H1 (cell line): ENCODE measurements around the gene COL16A1. TPM values are rescaled to one million over a fixed set of nuclear protein-coding genes. Genes with fewer than 3 reads are reported as not detected.

ENCODE experiments used
- CTCF ChIA-PET: fragments of 300-600 bp; sonication (Branson Sonifier 250); formaldehyde crosslinking; loops from one replicate; lab custom pipeline; 2021; ENCODE audit not compliant: partially characterized antibody; lab: Charles Lee
- POLR2A ChIA-PET: fragments of 300-600 bp; sonication (Branson Sonifier 250); formaldehyde crosslinking; loops from one replicate; lab custom pipeline; 2021; ENCODE audit warnings: inconsistent platforms; ENCODE audit not compliant: partially characterized antibody; lab: Charles Lee
- DNase-seq, 2 experiments: peaks; one replicate each; pipeline versions ENCODE4 v3.0.0 to v3.0.0-alpha.2; 2010 to 2022; ENCODE audit warnings: low spot score in 2 of 2, low read depth in 1 of 2, mixed read lengths in 1 of 2
- FAIRE-seq: peaks from 2 replicates; lab custom pipeline; 2011; peaks lifted over from hg19 to GRCh38; lab: Jason Lieb, UNC
- H2AFZ ChIP-seq: 2 replicates; pipeline ENCODE4 v1.8.1; 2012; ENCODE audit warnings: low read length, inconsistent platforms
- H2AK5ac ChIP-seq: 2 replicates; pipeline ENCODE4 v1.6.1; 2013; ENCODE audit warnings: low read depth, low read length
- H2BK120ac ChIP-seq: replicated peaks from 2 replicates; pipeline ENCODE3; 2013; ENCODE audit warnings: low read depth, low read length, inconsistent platforms
- H2BK12ac ChIP-seq: 2 replicates; pipeline ENCODE4 v1.6.1; 2013; ENCODE audit warnings: low read depth, low read length
- H2BK15ac ChIP-seq: 2 replicates; pipeline ENCODE4 v1.6.1; 2013; ENCODE audit warnings: low read length
- H2BK20ac ChIP-seq: 2 replicates; pipeline ENCODE4 v1.6.1; 2013; ENCODE audit warnings: low read length
- H2BK5ac ChIP-seq: 2 replicates; pipeline ENCODE4 v1.6.1; 2013; ENCODE audit warnings: low read depth, low read length
- H3K14ac ChIP-seq: 2 replicates; pipeline ENCODE4 v1.6.1; 2013; ENCODE audit warnings: inconsistent platforms; ENCODE audit not compliant: insufficient read length
- H3K18ac ChIP-seq: 2 replicates; pipeline ENCODE4 v1.6.1; 2013; ENCODE audit warnings: low read length; ENCODE audit errors: extremely low read depth
- H3K23ac ChIP-seq: 2 replicates; pipeline ENCODE4 v1.6.1; 2013; ENCODE audit warnings: inconsistent platforms; ENCODE audit not compliant: insufficient read length
- H3K23me2 ChIP-seq: 2 replicates; pipeline ENCODE4 v1.6.1; 2013; ENCODE audit warnings: low read depth, low read length
- H3K27ac ChIP-seq: 2 replicates; pipeline ENCODE4 v1.6.1; 2011; ENCODE audit warnings: low read depth, low read length, inconsistent platforms
- H3K27me3 ChIP-seq, 4 experiments: replicated peaks in 1 of 4; 1 replicate in 1 of 4; 2 replicates in 3 of 4; pipeline versions ENCODE4 v1.6.1 to v1.8.1; 2011 to 2013; ENCODE audit warnings: low read length in 3 of 4, mild to moderate bottlenecking in 3 of 4, inconsistent platforms in 2 of 4, mixed read lengths in 2 of 4, moderate library complexity in 1 of 4; ENCODE audit not compliant: control insufficient read depth in 3 of 4, insufficient read depth in 3 of 4; ENCODE audit errors: extremely low read depth in 1 of 4
- H3K36me3 ChIP-seq, 4 experiments: 2 replicates each; pipeline versions ENCODE4 v1.6.1 to v1.8.1; 2011 to 2013; ENCODE audit warnings: mild to moderate bottlenecking in 4 of 4, low read length in 3 of 4, moderate library complexity in 2 of 4, control low read depth in 1 of 4, inconsistent platforms in 1 of 4; ENCODE audit not compliant: insufficient read depth in 4 of 4, control insufficient read depth in 2 of 4
- H3K4ac ChIP-seq: replicated peaks from 2 replicates; pipeline ENCODE3; 2013; ENCODE audit warnings: low read length, low read depth, mixed read lengths, inconsistent platforms; ENCODE audit not compliant: insufficient read length
- H3K4me1 ChIP-seq, 4 experiments: replicated peaks in 1 of 4; 1 replicate in 1 of 4; 2 replicates in 3 of 4; pipeline versions ENCODE4 v1.6.1 to v1.8.1; 2011 to 2013; ENCODE audit warnings: low read length in 3 of 4, inconsistent platforms in 2 of 4, mixed read lengths in 1 of 4; ENCODE audit not compliant: insufficient read depth in 4 of 4, control insufficient read depth in 3 of 4
- H3K4me2 ChIP-seq, 2 experiments: 2 replicates each; pipeline versions ENCODE4 v1.6.1 to v1.8.1; 2011 to 2013; ENCODE audit warnings: low read depth in 2 of 2, low read length in 2 of 2, control low read depth in 1 of 2, inconsistent platforms in 1 of 2, mild to moderate bottlenecking in 1 of 2; ENCODE audit not compliant: insufficient read depth in 1 of 2
- H3K4me3 ChIP-seq, 4 experiments: fragments of 200-600, 300-600 bp in 1 of 4; sonication (generic), shearing (Covaris generic), sonication (Bioruptor Twin) in 1 of 4; 2 replicates each; pipeline versions ENCODE4 v1.5.1 to v1.8.1; 2011 to 2016; ENCODE audit warnings: low read length in 4 of 4, low read depth in 3 of 4, control low read depth in 2 of 4, inconsistent platforms in 2 of 4, mild to moderate bottlenecking in 2 of 4, mixed read lengths in 1 of 4, moderate library complexity in 1 of 4; ENCODE audit not compliant: insufficient read depth in 2 of 4; ENCODE audit errors: extremely low read depth in 1 of 4
- H3K56ac ChIP-seq: replicated peaks from 2 replicates; pipeline ENCODE3; 2013; ENCODE audit warnings: low read depth, mild to moderate bottlenecking, mixed read lengths, low read length, inconsistent platforms; ENCODE audit not compliant: insufficient read length
- H3K79me1 ChIP-seq: 2 replicates; pipeline ENCODE4 v1.6.1; 2013; ENCODE audit warnings: low read depth, low read length, control low read depth
- H3K79me2 ChIP-seq, 2 experiments: 2 replicates each; pipeline versions ENCODE4 v1.6.1 to v1.8.1; 2012 to 2013; ENCODE audit warnings: low read length in 2 of 2, mild to moderate bottlenecking in 2 of 2, inconsistent platforms in 1 of 2; ENCODE audit not compliant: insufficient read depth in 2 of 2, control insufficient read depth in 1 of 2
- H3K9ac ChIP-seq, 4 experiments: replicated peaks in 1 of 4; 1 replicate in 1 of 4; 2 replicates in 3 of 4; pipeline versions ENCODE4 v1.6.1 to v1.8.1; 2011 to 2013; ENCODE audit warnings: low read depth in 3 of 4, low read length in 3 of 4, control low read depth in 2 of 4, mild to moderate bottlenecking in 2 of 4, moderate library complexity in 2 of 4, inconsistent platforms in 1 of 4; ENCODE audit errors: extremely low read depth in 1 of 4
- H3K9me3 ChIP-seq, 2 experiments: 2 replicates each; pipeline versions ENCODE4 v1.6.1 to v1.8.1; 2012 to 2013; ENCODE audit warnings: mild to moderate bottlenecking in 2 of 2, moderate library complexity in 2 of 2, control low read depth in 1 of 2, inconsistent platforms in 1 of 2, low read depth in 1 of 2, low read length in 1 of 2, mixed read lengths in 1 of 2; ENCODE audit not compliant: insufficient read depth in 2 of 2
- H4K20me1 ChIP-seq, 2 experiments: replicated peaks in 1 of 2; 2 replicates each; pipeline versions ENCODE3 to v1.8.1; 2011 to 2013; ENCODE audit warnings: inconsistent platforms in 2 of 2, low read length in 2 of 2, mild to moderate bottlenecking in 1 of 2; ENCODE audit not compliant: insufficient read depth in 2 of 2, control insufficient read depth in 1 of 2
- H4K5ac ChIP-seq: 2 replicates; pipeline ENCODE4 v1.6.1; 2013; ENCODE audit warnings: low read length, low read depth, mixed read lengths, inconsistent platforms; ENCODE audit not compliant: insufficient read length
- H4K8ac ChIP-seq: 2 replicates; pipeline ENCODE4 v1.8.0; 2013; ENCODE audit warnings: mild to moderate bottlenecking, moderate library complexity, low read length, inconsistent platforms; ENCODE audit not compliant: insufficient read depth; ENCODE audit errors: extremely low read depth
- H4K91ac ChIP-seq: replicated peaks from 2 replicates; pipeline ENCODE3; 2013; ENCODE audit warnings: low read length, mixed read lengths, inconsistent platforms; ENCODE audit not compliant: insufficient read length
- CBX5 ChIP-seq: fragments of 300-800, 300-1000 bp; sonication (generic); IDR thresholded peaks from 2 replicates; pipeline ENCODE4 v1.7.1; 2016; ENCODE audit warnings: antibody characterized with exemption, low read length, low read depth
- CHD2 ChIP-seq: IDR thresholded peaks from 2 replicates; pipeline ENCODE4 v1.6.1; 2012; ENCODE audit warnings: low read length, improper control_type of control experiment
- EGR1 ChIP-seq: IDR thresholded peaks from 2 replicates; pipeline ENCODE4 v1.6.1; 2011; ENCODE audit warnings: low read depth, low read length, borderline replicate concordance
- HDAC6 ChIP-seq: IDR thresholded peaks from one replicate; pipeline ENCODE4 v1.7.1; 2012; ENCODE audit warnings: low read depth, mild to moderate bottlenecking, inconsistent platforms, low read length, moderate library complexity
- JUND ChIP-seq: IDR thresholded peaks from 2 replicates; pipeline ENCODE4 v1.6.1; 2011; ENCODE audit warnings: mild to moderate bottlenecking, improper control_type of control experiment, low read length
- POU5F1 ChIP-seq: IDR thresholded peaks from 2 replicates; pipeline ENCODE4 v1.6.1; 2011; ENCODE audit warnings: low read depth, mild to moderate bottlenecking, low read length, moderate library complexity
- SP2 ChIP-seq: IDR thresholded peaks from 2 replicates; pipeline ENCODE4 v1.6.1; 2012; ENCODE audit warnings: mild to moderate bottlenecking, low read length, inconsistent platforms
- WGBS, 2 experiments: shearing (Covaris generic) in 1 of 2; methylation state at CpG; one replicate each; pipeline versions ENCODE4 v1.1.6 to v1.1.7; 2013 to 2015; ENCODE audit warnings: low lambda C conversion rate in 2 of 2, mixed read lengths in 2 of 2, inconsistent platforms in 1 of 2, low coverage in 1 of 2, missing lambda C conversion rate in 1 of 2; ENCODE audit not compliant: insufficient replicate concordance in 2 of 2, insufficient coverage in 1 of 2, insufficient read length in 1 of 2; ENCODE audit errors: extremely low coverage in 1 of 2, missing lambda C conversion rate in 1 of 2; 5-methylcytosine and 5-hydroxymethylcytosine counted together
- polyA plus RNA-seq, 7 experiments: library from polyadenylated mRNA; depleted of rRNA in 3 of 7; stranded (reverse) in 5 of 7; unstranded in 2 of 7; fragments of >200 nt in 5 of 7; fragments of 200-250 nt in 2 of 7; gene quantifications; 1 replicate in 5 of 7; 2 replicates in 1 of 7; 4 replicates in 1 of 7; pipeline versions ENCODE4 v1.2.1 to v1.2.3, GENCODE V29; 2011 to 2013; ENCODE audit warnings: missing spikeins in 2 of 7, mixed read lengths in 2 of 7
- total RNA-seq: library from RNA; stranded (reverse); fragmentation: NEBNext Ultra II Directional; extraction: Animal tissue kit (Norgen Biotek cat#: 25700); gene quantifications from 2 replicates; pipeline ENCODE4 v1.2.1, GENCODE V29; 2021
- TF ChIP-seq, protein P1 (sequence below), 3 experiments: IDR thresholded peaks; 1 replicate in 2 of 3; 2 replicates in 1 of 3; pipeline versions ENCODE4 v1.5.1 to v1.6.1; 2011; ENCODE audit warnings: low read length in 3 of 3, mild to moderate bottlenecking in 3 of 3, inconsistent platforms in 2 of 3, low read depth in 1 of 3, moderate library complexity in 1 of 3; ENCODE audit not compliant: insufficient read depth in 1 of 3; ENCODE audit errors: control extremely low read depth in 1 of 3

The COL16A1 gene
- total and polyA plus RNA-seq, 2 of the 8 experiments (the other 6 are each of a cell fraction or from before 2014, with no cell fraction given), result 2.0 to 10.5 TPM

- Histone ChIP-seq H3K56ac (no peak overlapping the region), H3K18ac (no peak overlapping the region), H4K5ac (no peak overlapping the region), H3K4ac (no peak overlapping the region), H2BK15ac (no peak overlapping the region), H3K79me1 (no peaks in the 10 kb centered on the region), H3K14ac (no peak overlapping the region), H3K23ac (no peak overlapping the region), H3K79me2 (no peaks in the 10 kb centered on the region), H3K27ac (no peak overlapping the region), H2AK5ac (no peak overlapping the region), H2AFZ (no peak overlapping the region), H4K8ac (no peak overlapping the region), H2BK20ac (no peak overlapping the region), H4K20me1 (no peaks in the 10 kb centered on the region), H3K4me1 (no peaks in the 10 kb centered on the region), H3K9me3 (no peaks in the 10 kb centered on the region), H3K4me2 (no peak overlapping the region), H3K36me3 (no peaks in the 10 kb centered on the region), H2BK12ac (no peak overlapping the region), H4K91ac (no peak overlapping the region), H2BK120ac (no peak overlapping the region), H3K9ac (no peak overlapping the region), H2BK5ac (no peak overlapping the region), H3K23me2 (no peaks in the 10 kb centered on the region), H3K4me3 (no peak overlapping the region), H3K27me3 (no peaks in the 10 kb centered on the region)
- TF ChIP-seq SP2 (no peak), EGR1 (no peak), POU5F1 (no peak), CBX5 (no peak), JUND (no peak), CHD2 (no peak), HDAC6 (no peak)
- TF ChIP-seq, protein P1, sequence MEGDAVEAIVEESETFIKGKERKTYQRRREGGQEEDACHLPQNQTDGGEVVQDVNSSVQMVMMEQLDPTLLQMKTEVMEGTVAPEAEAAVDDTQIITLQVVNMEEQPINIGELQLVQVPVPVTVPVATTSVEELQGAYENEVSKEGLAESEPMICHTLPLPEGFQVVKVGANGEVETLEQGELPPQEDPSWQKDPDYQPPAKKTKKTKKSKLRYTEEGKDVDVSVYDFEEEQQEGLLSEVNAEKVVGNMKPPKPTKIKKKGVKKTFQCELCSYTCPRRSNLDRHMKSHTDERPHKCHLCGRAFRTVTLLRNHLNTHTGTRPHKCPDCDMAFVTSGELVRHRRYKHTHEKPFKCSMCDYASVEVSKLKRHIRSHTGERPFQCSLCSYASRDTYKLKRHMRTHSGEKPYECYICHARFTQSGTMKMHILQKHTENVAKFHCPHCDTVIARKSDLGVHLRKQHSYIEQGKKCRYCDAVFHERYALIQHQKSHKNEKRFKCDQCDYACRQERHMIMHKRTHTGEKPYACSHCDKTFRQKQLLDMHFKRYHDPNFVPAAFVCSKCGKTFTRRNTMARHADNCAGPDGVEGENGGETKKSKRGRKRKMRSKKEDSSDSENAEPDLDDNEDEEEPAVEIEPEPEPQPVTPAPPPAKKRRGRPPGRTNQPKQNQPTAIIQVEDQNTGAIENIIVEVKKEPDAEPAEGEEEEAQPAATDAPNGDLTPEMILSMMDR (IDR thresholded peaks at IDR 0.05; ENCODE audit: control extremely low read depth in 1 of 3, insufficient read depth in 1 of 3, low read depth in 1 of 3, low read length in 3 of 3), result no peak
- POLR2A ChIA-PET, result interaction anchor here (0.8 to 1.4 kb wide), 2 partner anchors 10 to 18 kb away, joined by 3 read pairs; no protein-coding TSS in a partner anchor
- 81% methylated on average over 4 of the region's 4 CpGs; no CpG with 5 or more reads in 1 of the 2 experiments for WGBS, 2 experiments
- FAIRE-seq (no peak), DNase-seq (no peak)
- CTCF ChIA-PET, result interaction anchor here (0.7 to 19.3 kb wide), 9 partner anchors 8 to 129 kb away, joined by 3 to 370 read pairs (median 80); partner anchors contain the start of gene COL16A1
These were observed 42.9 kb downstream of the COL16A1 start for GRCh38 chr1:31660871-31661455.
